Osteoblast (primary cell): ENCODE measurements around the gene TTC8. TPM values are rescaled to one million over a fixed set of nuclear protein-coding genes. Genes with fewer than 3 reads are reported as not detected.
"Not testable (repeated sequence)": the region's sequence is repeated elsewhere in the genome, so short reads cannot be mapped to it uniquely, and the experiment has no call there.

Source experiments
- DNase-seq: peaks from one replicate; pipeline ENCODE4 v3.0.0; 2011; ENCODE audit warnings: low spot score, mixed read lengths; ENCODE audit not compliant: insufficient read length; ENCODE audit errors: missing footprints
- H2AFZ ChIP-seq: 2 replicates; pipeline ENCODE4 v1.6.0; 2011; ENCODE audit warnings: mild to moderate bottlenecking, low read length
- H3K27ac ChIP-seq: 2 replicates; pipeline ENCODE4 v1.5.1; 2011; ENCODE audit warnings: mild to moderate bottlenecking, low read depth, low read length, moderate library complexity
- H3K27me3 ChIP-seq: 2 replicates; pipeline ENCODE4 v1.6.0; 2012; ENCODE audit warnings: mild to moderate bottlenecking, control low read depth, inconsistent platforms, low read length, moderate library complexity; ENCODE audit not compliant: insufficient read depth
- H3K36me3 ChIP-seq: 2 replicates; pipeline ENCODE4 v1.5.1; 2011; ENCODE audit warnings: mild to moderate bottlenecking, low read length, control low read depth, moderate library complexity; ENCODE audit not compliant: insufficient read depth
- H3K4me1 ChIP-seq: 2 replicates; pipeline ENCODE4 v1.5.1; 2011; ENCODE audit warnings: mild to moderate bottlenecking, low read length, control low read depth, moderate library complexity; ENCODE audit not compliant: insufficient read depth
- H3K4me2 ChIP-seq: 2 replicates; pipeline ENCODE4 v1.6.0; 2011; ENCODE audit warnings: mild to moderate bottlenecking, low read length; ENCODE audit not compliant: insufficient read depth
- H3K4me3 ChIP-seq: fragments of 200-600 bp; sonication (generic); 3 replicates; pipeline ENCODE4 v1.5.1; 2012; ENCODE audit warnings: mild to moderate bottlenecking, low read length, inconsistent platforms; ENCODE audit not compliant: insufficient read depth
- H3K79me2 ChIP-seq: 2 replicates; pipeline ENCODE4 v1.6.0; 2012; ENCODE audit warnings: mild to moderate bottlenecking, low read length, control low read depth, inconsistent platforms; ENCODE audit not compliant: insufficient read depth
- H3K9me3 ChIP-seq: 2 replicates; pipeline ENCODE4 v1.5.1; 2011; ENCODE audit warnings: low read depth, low read length, control low read depth
- H4K20me1 ChIP-seq: 2 replicates; pipeline ENCODE4 v1.6.0; 2012; ENCODE audit warnings: mild to moderate bottlenecking, low read length, control low read depth; ENCODE audit not compliant: insufficient read depth
- CTCF ChIP-seq: IDR thresholded peaks from 2 replicates; pipeline ENCODE4 v1.5.1; 2011; ENCODE audit warnings: mild to moderate bottlenecking, low read depth, low read length, moderate library complexity; ENCODE audit errors: extremely low read depth
- total RNA-seq: library from RNA; depleted of rRNA; stranded (reverse); fragments of >200 nt; gene quantifications from 2 replicates; pipeline ENCODE4 v1.2.3, GENCODE V29; 2012

The TTC8 gene
- total RNA-seq, 1 donor: 30.8 TPM

- Histone ChIP-seq H3K79me2 (no peaks in the 10 kb centered on the region), H3K27ac (no peak overlapping the region), H3K9me3 (no peaks in the 10 kb centered on the region), H3K4me2 (no peak overlapping the region), H3K4me1 (no peaks in the 10 kb centered on the region), H3K36me3 (no peaks in the 10 kb centered on the region), H3K4me3 (no peak overlapping the region), H3K27me3 (peaks cover 18% of the 10 kb centered on the region), H2AFZ (no peak overlapping the region), H4K20me1 (no peaks in the 10 kb centered on the region)
- TF ChIP-seq CTCF: no peak
- DNase-seq: no peak
Measured at GRCh38 chr14:88815980-88816379, 8.5 kb upstream of the TTC8 start.

- H3K4me3 ChIP-seq: no peak overlapping the region
- no peaks in the 10 kb centered on the region for H3K9me3 ChIP-seq
- H4K20me1 ChIP-seq: no peaks in the 10 kb centered on the region
- H3K27ac ChIP-seq: no peak overlapping the region
- no peak overlapping the region for H2AFZ ChIP-seq
- H3K4me2 ChIP-seq: no peak overlapping the region
- no peaks in the 10 kb centered on the region for H3K4me1 ChIP-seq
- no peak for TF ChIP-seq CTCF
- peaks cover 18% of the 10 kb centered on the region for H3K27me3 ChIP-seq
- no peaks in the 10 kb centered on the region for H3K79me2 ChIP-seq
- no peak for DNase-seq
- no peaks in the 10 kb centered on the region for H3K36me3 ChIP-seq
Measured at GRCh38 chr14:88818018-88818417, 6.4 kb upstream of the TTC8 start.

GRCh38 chr14:88819674-88820073 is 4.8 kb upstream of the TTC8 start:
- not testable (repeated sequence) for H3K4me2 ChIP-seq, DNase-seq, H3K79me2 ChIP-seq, H3K4me3 ChIP-seq, H3K36me3 ChIP-seq, H4K20me1 ChIP-seq, H3K27ac ChIP-seq, H2AFZ ChIP-seq, H3K9me3 ChIP-seq, H3K4me1 ChIP-seq
- H3K27me3 ChIP-seq: peaks cover 14% of the 10 kb centered on the region

GRCh38 chr14:88821378-88821777 is 3.1 kb upstream of the TTC8 start:
- Histone ChIP-seq H3K4me1 (peaks cover 13% of the 10 kb centered on the region), H2AFZ (no peak overlapping the region), H3K4me3 (no peak overlapping the region), H3K27ac (no peak overlapping the region), H3K36me3 (no peaks in the 10 kb centered on the region), H3K9me3 (no peaks in the 10 kb centered on the region), H3K27me3 (peaks cover 14% of the 10 kb centered on the region), H3K4me2 (no peak overlapping the region), H3K79me2 (peaks cover 14% of the 10 kb centered on the region), H4K20me1 (no peaks in the 10 kb centered on the region)
- DNase-seq: no peak
- no peak for TF ChIP-seq CTCF
